AG04450 (cell line): ENCODE measurements around the gene GRIN2A. TPM values are rescaled to one million over a fixed set of nuclear protein-coding genes. Genes with fewer than 3 reads are reported as not detected.

ENCODE experiments used
- CTCF ChIA-PET: fragments of 300-600, 350-600 bp; formaldehyde crosslinking; extraction: SDS; loops from one replicate; lab custom pipeline; 2022; ENCODE audit warnings: antibody characterized with exemption, inconsistent platforms; lab: Charles Lee
- POLR2A ChIA-PET: fragments of 350-600 bp; formaldehyde crosslinking; extraction: SDS; loops from one replicate; lab custom pipeline; 2021; ENCODE audit warnings: antibody characterized with exemption, inconsistent platforms; lab: Yijun Ruan, JAX
- DNase-seq: peaks from one replicate; pipeline ENCODE4 v3.0.0-alpha.2; 2011; ENCODE audit warnings: low read depth, low spot score
- H3K27ac ChIP-seq: one replicate; pipeline ENCODE4 v1.5.1; 2012; ENCODE audit warnings: low read depth, low read length, control low read depth
- H3K27me3 ChIP-seq: one replicate; pipeline ENCODE4 v1.6.0; 2012; ENCODE audit warnings: low read length; ENCODE audit not compliant: control insufficient read depth, insufficient read depth
- H3K4me3 ChIP-seq: 2 replicates; pipeline ENCODE4 v1.5.1; 2011; ENCODE audit warnings: mild to moderate bottlenecking, low read depth, low read length, control low read depth
- H3K9me3 ChIP-seq: 2 replicates; pipeline ENCODE4 v1.5.1; 2012; ENCODE audit warnings: low read length; ENCODE audit not compliant: control insufficient read depth, insufficient read depth
- polyA plus RNA-seq: library from polyadenylated mRNA; depleted of rRNA; stranded (reverse); fragments of >200 nt; gene quantifications from 2 replicates; pipeline ENCODE4 v1.2.3, GENCODE V29; 2011
- TF ChIP-seq, protein P1 (sequence below): IDR thresholded peaks from 2 replicates; pipeline ENCODE4 v1.5.1; 2011; ENCODE audit warnings: low read depth, low read length, control low read depth, inconsistent platforms

GRIN2A gene
- polyA plus RNA-seq, 1 experiment = not detected

DNA sequence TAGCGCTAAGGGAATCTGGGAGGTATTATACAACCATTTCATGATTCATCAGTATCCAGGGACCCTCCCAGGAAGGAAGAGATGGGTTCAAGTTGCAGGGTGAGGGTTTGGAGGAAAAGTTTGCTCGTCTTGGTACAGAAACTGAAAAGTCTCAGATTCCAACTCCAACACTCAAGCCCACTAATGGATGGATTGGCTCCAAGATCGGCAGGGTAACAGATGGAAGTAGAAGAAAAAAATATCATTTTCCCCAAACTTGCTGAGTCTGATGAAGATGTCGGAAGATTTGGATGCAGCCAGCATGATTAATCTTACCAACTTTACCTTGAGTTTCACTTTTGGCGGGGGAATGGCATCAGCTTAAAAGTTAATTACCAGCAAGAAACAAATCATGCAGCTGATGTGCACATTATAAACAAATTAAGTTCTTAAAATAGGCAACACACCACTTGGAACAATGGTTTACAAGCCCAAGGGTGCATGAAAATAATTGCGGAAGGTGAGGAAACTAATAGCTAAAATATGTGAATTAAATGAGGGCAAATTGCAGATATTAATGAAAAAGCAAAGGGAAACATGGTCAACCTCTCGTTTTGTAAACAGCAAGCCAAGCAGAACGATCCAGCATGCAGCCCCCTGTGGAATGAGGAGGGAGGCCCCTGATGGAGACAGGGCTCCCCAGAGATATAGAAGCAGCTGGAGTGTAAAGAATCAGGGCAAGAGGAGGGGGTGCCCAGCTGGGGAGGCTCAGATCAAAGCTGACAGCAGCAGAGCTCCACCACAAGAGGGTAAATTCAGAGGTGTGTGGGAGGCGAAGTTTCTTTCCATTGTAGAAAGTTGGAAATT lies 44.1 kb upstream of the GRIN2A start:
- peaks cover 42% of the 10 kb centered on the region for H3K9me3 ChIP-seq
- ChIA-PET POLR2A (no interaction called here), CTCF (no interaction called here)
- DNase-seq = no peak
- no peak overlapping the region for H3K27ac ChIP-seq
- H3K27me3 ChIP-seq = no peaks in the 10 kb centered on the region
- H3K4me3 ChIP-seq = no peak overlapping the region
- TF ChIP-seq, protein P1, sequence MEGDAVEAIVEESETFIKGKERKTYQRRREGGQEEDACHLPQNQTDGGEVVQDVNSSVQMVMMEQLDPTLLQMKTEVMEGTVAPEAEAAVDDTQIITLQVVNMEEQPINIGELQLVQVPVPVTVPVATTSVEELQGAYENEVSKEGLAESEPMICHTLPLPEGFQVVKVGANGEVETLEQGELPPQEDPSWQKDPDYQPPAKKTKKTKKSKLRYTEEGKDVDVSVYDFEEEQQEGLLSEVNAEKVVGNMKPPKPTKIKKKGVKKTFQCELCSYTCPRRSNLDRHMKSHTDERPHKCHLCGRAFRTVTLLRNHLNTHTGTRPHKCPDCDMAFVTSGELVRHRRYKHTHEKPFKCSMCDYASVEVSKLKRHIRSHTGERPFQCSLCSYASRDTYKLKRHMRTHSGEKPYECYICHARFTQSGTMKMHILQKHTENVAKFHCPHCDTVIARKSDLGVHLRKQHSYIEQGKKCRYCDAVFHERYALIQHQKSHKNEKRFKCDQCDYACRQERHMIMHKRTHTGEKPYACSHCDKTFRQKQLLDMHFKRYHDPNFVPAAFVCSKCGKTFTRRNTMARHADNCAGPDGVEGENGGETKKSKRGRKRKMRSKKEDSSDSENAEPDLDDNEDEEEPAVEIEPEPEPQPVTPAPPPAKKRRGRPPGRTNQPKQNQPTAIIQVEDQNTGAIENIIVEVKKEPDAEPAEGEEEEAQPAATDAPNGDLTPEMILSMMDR = no peak

GRCh38 chr16:10225653-10226052 lies 43.4 kb upstream of the GRIN2A start:
- DNase-seq = no peak
- Histone ChIP-seq H3K27me3 (no peaks in the 10 kb centered on the region), H3K4me3 (no peak overlapping the region), H3K27ac (no peak overlapping the region), H3K9me3 (peaks cover 41% of the 10 kb centered on the region)
- ChIA-PET POLR2A (no interaction called here), CTCF (no interaction called here)
- TF ChIP-seq, protein P1 = no peak

- CTCF ChIA-PET = no interaction called here
- POLR2A ChIA-PET = no interaction called here
- no peak overlapping the region for H3K4me3 ChIP-seq
- DNase-seq = no peak
- TF ChIP-seq, protein P1 = no peak
- no peaks in the 10 kb centered on the region for H3K27me3 ChIP-seq
- H3K27ac ChIP-seq = no peak overlapping the region
- H3K9me3 ChIP-seq = peaks cover 42% of the 10 kb centered on the region
Measured at GRCh38 chr16:10224850-10225249, 42.6 kb upstream of the GRIN2A start.

DNA sequence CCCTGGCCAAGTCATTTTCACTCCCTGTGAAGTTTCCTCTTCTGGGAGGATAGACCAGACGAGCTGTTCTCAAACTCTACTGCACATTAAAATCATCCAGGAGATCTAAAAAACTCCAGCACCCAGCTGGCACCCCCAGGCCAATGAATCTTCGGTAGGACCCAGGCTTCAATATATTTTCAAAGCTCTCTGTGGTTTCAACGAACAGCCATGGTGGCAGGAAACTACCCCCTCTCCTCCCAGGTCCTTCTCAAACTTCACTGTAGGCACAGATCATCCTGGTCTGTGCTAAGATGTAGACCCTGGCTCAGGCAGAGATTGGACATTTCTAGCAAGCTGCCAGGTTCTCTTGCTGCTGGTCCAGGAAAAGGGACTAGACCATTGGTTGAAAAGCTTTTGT lies 38.7 kb upstream of the GRIN2A start:
- CTCF ChIA-PET = no interaction called here
- TF ChIP-seq, protein P1 = no peak
- Histone ChIP-seq H3K27me3 (no peaks in the 10 kb centered on the region), H3K27ac (no peak overlapping the region), H3K9me3 (peaks cover 45% of the 10 kb centered on the region), H3K4me3 (no peak overlapping the region)
- no peak for DNase-seq
- POLR2A ChIA-PET = no interaction called here

DNA sequence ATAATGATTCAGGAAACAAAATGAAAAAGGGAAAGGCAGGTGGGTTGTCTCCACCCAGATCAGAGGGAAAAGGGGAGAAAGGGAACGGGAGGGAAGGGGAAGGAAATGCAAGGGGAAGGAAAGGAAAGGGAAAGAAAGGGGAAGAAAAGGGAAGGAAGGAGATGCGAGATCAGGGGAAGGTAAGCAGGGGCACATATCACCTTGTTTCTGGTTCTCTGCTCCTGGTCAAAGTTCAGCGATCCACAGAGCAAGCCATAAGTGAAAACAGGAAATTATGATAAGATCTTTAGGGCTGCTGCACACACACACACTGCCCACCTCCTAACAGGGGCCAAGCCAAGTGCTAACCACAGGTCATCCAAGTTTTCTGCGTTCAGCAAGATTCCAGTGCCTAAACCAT lies 37.5 kb upstream of the GRIN2A start:
- Histone ChIP-seq H3K27me3 (no peaks in the 10 kb centered on the region), H3K4me3 (no peak overlapping the region), H3K27ac (no peak overlapping the region), H3K9me3 (peaks cover 47% of the 10 kb centered on the region)
- POLR2A ChIA-PET = no interaction called here
- CTCF ChIA-PET = no interaction called here
- TF ChIP-seq, protein P1 = no peak
- no peak for DNase-seq
